GM21367 (cell line): Measurements from ENCODE around the gene SUFU.

ENCODE experiments used
- ATAC-seq: cut with Tn5 transposase; IDR thresholded peaks from one replicate; pipeline ENCODE4 v1.9.1; 2021; ENCODE audit not compliant: unreplicated experiment

SUFU gene

DNA sequence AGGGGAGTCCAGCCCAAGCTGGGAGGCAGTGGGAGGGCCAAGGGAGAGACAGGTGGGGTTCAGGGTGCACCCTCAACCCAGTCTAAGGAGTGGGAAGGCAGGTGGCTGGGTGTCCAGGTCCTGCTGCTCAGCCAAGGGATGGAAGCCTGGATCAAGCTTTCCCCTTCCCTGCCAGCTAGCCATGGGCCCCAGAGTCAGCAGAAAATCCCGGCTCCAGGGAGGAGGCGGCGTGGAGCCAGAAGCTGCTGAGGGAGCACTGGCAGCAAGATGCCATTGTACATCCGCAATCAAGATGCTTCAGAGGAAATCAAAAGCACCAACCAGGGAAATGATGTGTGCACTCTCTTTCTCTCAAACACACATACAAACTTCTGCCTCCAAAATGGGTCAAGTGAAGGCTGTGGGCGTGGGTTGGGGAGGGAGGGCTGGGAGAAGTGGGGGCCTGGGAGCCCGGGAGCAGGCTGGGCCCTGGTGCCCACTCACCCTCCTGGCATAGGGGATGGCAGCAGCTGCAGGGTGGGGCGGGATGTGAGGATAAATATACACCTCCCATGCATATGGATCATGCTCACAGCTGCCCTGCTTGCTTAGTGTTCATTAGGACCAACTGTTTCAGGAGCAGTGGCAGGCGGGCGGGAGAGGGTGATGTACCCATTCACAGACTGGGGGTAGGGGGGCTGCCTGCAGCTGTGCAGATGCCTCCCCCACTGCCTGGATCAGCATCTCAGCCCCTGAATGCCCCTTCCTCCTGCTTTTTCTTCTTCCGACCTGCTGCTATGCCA lies 164.7 kb downstream of the SUFU start:
- no peak for ATAC-seq

- no peak for ATAC-seq
Measured at GRCh38 chr10:102669206-102670064, 165.7 kb downstream of the SUFU start.

DNA sequence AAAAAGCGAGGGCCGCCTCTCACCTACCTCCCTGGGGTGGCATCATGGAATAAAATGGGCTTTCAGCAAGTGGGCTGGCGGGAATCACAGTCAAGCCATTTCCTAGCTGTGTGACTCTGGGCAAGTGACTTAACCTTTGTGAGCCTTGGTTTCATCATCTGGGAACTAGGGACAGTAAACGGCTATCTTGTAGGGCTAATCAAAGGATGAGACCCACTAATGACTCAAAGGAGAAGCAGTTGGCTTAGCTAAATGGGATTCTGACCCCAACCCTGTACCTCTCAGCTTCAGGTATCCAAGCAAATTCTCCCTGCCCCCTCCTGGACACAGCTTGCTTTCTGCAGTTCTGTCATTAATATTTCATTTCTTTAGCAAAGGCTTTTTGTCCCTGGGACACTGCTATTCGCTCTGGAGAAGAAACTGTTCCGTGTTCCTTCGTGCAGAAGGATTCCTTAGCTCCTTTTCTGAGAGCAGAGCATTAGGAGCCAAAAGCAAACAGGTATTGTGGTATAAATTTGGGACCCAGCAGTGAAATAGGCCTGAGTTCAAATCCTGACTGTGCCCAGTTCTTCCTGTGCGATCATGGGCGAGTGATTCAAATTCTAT lies 166.4 kb downstream of the SUFU start:
- no peak for ATAC-seq

DNA sequence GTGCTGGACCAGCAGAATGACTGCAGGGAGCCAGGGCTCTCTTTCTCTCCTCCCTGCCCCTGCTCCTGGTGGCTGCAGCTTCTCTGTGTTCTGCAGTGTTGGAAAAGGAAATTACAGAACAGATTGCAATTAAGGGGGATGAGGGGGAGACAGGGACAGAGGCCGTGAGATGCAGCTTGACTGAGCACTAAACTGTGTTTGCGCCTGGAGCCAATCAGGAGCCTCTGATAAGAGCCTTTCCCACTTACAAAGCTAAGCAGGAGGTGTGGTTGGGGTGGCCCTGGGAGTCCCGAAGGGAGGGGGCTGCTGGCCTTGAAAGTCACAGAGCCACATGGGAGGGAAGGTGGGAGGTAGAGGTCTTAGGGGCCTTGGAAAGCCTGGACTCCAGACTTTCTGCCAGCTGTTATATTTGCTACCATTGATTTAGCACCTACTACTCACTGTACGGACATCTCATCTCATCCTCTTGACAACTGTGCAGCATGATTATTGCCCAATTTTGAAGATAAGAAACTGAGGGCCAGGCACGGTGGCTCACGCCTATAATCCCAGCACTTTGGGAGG lies 167.2 kb downstream of the SUFU start:
- no peak for ATAC-seq

DNA sequence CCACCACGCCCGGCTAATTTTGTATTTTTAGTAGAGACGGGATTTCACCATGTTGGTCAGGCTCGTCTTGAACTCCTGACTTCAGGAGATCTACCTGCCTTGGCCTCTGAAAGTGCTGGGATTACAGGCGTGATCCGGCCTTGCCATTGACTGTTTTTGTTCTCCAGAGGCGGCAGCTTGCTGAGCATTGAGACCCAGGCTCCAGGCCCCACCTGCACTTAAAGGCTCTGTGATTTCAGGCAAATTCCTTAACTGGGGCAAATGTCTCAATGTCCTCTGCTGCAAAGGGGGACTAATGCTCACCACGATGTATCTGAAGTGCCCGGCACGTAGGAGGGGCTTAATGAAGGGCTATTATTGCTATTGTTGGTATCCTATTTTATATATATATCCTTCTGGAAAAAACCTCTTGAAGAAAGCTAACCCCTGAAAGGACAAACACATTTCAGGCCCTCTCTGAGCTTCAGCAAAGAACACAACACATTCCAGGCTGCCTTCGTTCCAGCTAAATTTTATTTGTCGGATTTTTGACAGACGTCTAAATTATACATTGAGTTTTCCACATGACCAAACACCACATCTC lies 169.6 kb downstream of the SUFU start:
- no peak for ATAC-seq

- ATAC-seq = no peak
Measured at GRCh38 chr10:102673819-102674511, 170.2 kb downstream of the SUFU start.

- ATAC-seq = no peak
Measured at GRCh38 chr10:102674566-102674965, 170.8 kb downstream of the SUFU start.

- ATAC-seq = no peak
Measured at GRCh38 chr10:102675011-102675665, 171.4 kb downstream of the SUFU start.

GRCh38 chr10:102675666-102676533 lies 172.1 kb downstream of the SUFU start:
- ATAC-seq = no peak

GRCh38 chr10:102676534-102677315 lies 173.0 kb downstream of the SUFU start:
- no peak for ATAC-seq

- no peak for ATAC-seq
Measured at GRCh38 chr10:102677331-102678067, 173.7 kb downstream of the SUFU start.

GRCh38 chr10:102678068-102678400 lies 174.3 kb downstream of the SUFU start:
- no peak for ATAC-seq

DNA sequence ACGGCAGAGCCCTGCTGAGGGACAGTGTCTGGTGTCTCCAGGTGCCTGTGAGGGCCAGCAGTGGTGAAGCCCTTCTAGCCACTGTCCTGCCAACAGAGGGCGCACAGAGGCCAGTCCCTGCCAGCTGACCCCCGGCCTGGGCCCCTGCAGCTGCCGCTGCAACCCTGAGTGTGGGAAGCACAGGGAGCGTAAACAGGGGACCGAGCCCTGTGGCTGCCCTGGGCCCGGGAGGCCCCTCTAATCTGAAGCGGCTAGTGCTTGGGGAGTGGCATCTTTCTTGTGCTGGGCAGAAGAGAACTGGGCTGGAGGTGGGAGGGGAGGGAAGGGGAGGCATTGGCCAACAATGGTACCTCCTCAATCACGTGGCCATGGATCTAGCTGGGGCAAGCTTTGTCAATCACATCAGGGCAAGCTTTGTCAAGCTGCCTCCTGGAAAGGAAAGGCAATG lies 175.1 kb downstream of the SUFU start:
- ATAC-seq = no peak

DNA sequence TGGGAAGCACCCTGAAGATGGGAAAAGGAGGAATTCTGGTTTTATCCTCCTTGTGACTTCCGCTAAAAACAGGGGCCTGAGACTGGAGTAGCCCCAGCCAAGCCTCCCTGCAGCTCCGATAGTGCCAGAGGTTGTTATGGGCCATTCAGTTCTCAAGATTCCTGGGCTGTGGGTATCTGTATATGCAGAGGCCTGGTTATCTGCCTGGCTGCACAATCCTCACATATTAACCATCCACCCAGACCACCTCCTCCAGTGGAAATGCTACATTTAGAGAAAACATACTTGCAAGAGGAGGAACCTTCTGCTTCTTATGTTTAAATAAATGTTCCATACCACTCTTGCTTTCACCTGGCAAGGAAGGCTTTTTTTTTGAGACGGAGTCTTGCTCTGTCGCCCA lies 175.8 kb downstream of the SUFU start:
- no peak for ATAC-seq

DNA sequence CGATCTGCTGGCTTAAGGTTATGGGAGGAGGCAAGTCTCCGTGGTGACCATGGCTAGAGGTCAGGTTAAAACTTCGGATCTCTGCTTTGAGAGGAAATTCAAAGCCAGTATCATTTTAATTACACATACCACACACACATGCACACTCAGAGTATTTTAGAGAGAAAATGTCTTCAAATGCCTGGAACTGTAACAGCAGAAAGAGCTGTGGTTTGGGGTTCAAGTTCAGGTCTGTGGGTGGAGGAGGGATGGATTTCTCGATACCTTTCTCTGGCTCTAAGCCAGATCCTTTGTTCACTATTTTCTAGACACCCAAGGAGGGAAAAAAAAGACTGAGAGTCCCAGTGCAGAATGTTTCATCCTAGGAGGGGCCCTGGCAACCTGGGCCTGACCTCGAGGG lies 177.9 kb downstream of the SUFU start:
- no peak for ATAC-seq

- ATAC-seq = no peak
Measured at GRCh38 chr10:102682416-102682815, 178.6 kb downstream of the SUFU start.

DNA sequence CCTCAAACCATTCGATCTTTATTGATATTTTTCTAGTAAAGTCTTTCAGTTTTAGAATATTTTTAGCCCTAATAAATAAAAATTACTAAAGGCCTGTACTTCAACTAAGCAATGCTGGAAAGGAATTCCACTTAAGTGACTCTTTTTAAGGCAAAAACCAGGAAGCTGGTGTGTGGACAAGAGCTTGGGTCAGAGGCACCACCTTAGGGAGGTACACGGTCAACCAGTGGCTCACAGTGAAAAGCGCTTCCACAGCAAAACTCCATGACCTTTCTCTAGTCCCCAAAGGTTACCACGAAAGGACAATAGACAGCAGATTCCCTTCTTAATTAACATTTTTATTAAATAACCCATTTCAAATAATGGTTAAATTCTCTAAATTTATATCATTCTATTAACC lies 179.2 kb downstream of the SUFU start:
- no peak for ATAC-seq
